HG03469 (cell line): Measurements from ENCODE around the gene ERBB2.
"Not testable (repeated sequence)": the region's sequence is repeated elsewhere in the genome, so short reads cannot be mapped to it uniquely, and the experiment has no call there.

Experiments
- ATAC-seq: cut with Tn5 transposase; IDR thresholded peaks from one replicate; pipeline ENCODE4 v1.9.1; 2021; ENCODE audit warnings: mild to moderate bottlenecking, moderate library complexity, moderate number of reproducible peaks; ENCODE audit not compliant: unreplicated experiment

ERBB2 gene

GRCh38 chr17:39756380-39757079 is 56.7 kb downstream of the ERBB2 start:
- ATAC-seq, result no peak

- ATAC-seq, result no peak
Observed at GRCh38 chr17:39757176-39757662, 57.4 kb downstream of the ERBB2 start.

- ATAC-seq, result no peak
Observed at GRCh38 chr17:39757931-39758873, 58.3 kb downstream of the ERBB2 start.

GRCh38 chr17:39759204-39759603 is 59.3 kb downstream of the ERBB2 start:
- ATAC-seq, result no peak

GRCh38 chr17:39761861-39762496 is 62.1 kb downstream of the ERBB2 start:
- ATAC-seq, result no peak

- ATAC-seq, result no peak
Observed at GRCh38 chr17:39763051-39763820, 63.4 kb downstream of the ERBB2 start.

GRCh38 chr17:39764171-39764570 is 64.3 kb downstream of the ERBB2 start:
- ATAC-seq, result not testable (repeated sequence)

GRCh38 chr17:39765175-39765574 is 65.3 kb downstream of the ERBB2 start:
- no peak for ATAC-seq

- no peak for ATAC-seq
Observed at GRCh38 chr17:39765766-39766165, 65.9 kb downstream of the ERBB2 start.

GRCh38 chr17:39767147-39767546 is 67.3 kb downstream of the ERBB2 start:
- ATAC-seq, result no peak

- ATAC-seq, result peak; percentile 35
Observed at GRCh38 chr17:39769974-39770587, 70.2 kb downstream of the ERBB2 start.

GRCh38 chr17:39772415-39772814 is 72.6 kb downstream of the ERBB2 start:
- no peak for ATAC-seq

GRCh38 chr17:39772987-39773934 is 73.4 kb downstream of the ERBB2 start:
- ATAC-seq, result no peak

- ATAC-seq, result no peak
Observed at GRCh38 chr17:39774047-39774446, 74.2 kb downstream of the ERBB2 start.

- ATAC-seq, result no peak
Observed at GRCh38 chr17:39775031-39775430, 75.2 kb downstream of the ERBB2 start.

- ATAC-seq, result no peak
Observed at GRCh38 chr17:39776252-39776651, 76.4 kb downstream of the ERBB2 start.

- no peak for ATAC-seq
Observed at GRCh38 chr17:39777534-39778365, 77.9 kb downstream of the ERBB2 start.
